GM23248 (cell line): ENCODE measurements around the gene ASB16. TPM values are rescaled to one million over a fixed set of nuclear protein-coding genes. Genes with fewer than 3 reads are reported as not detected.
A peak's percentile ranks its signal among the peaks of the same experiment; 100 is the strongest.

Experiments
- DNase-seq: peaks from one replicate; pipeline ENCODE4 v3.0.0-alpha.2; 2015
- H2AFZ ChIP-seq: fragments of 200-600 bp; sonication (generic); 2 replicates; pipeline ENCODE4 v1.6.1; 2016; ENCODE audit warnings: antibody characterized with exemption
- H3F3A ChIP-seq: fragments of 200-600 bp; sonication (generic); 2 replicates; pipeline ENCODE4 v1.6.1; 2016; ENCODE audit warnings: mild to moderate bottlenecking, antibody characterized with exemption, mixed run types; ENCODE audit not compliant: insufficient read depth
- H3K27ac ChIP-seq: fragments of 200-600 bp; sonication (generic); 2 replicates; pipeline ENCODE4 v1.5.1; 2016; ENCODE audit warnings: mild to moderate bottlenecking
- H3K27me3 ChIP-seq: fragments of 200-600 bp; sonication (generic); replicated peaks from 2 replicates; pipeline ENCODE4 v1.6.1; 2016; ENCODE audit warnings: mild to moderate bottlenecking; ENCODE audit not compliant: insufficient read depth
- H3K36me3 ChIP-seq: fragments of 200-600 bp; sonication (generic); 2 replicates; pipeline ENCODE4 v1.6.1; 2016; ENCODE audit warnings: low read depth, mild to moderate bottlenecking
- H3K4me1 ChIP-seq: fragments of 200-600 bp; sonication (generic); 2 replicates; pipeline ENCODE4 v1.6.1; 2016; ENCODE audit warnings: mild to moderate bottlenecking; ENCODE audit not compliant: insufficient read depth
- H3K4me2 ChIP-seq: fragments of 200-600 bp; sonication (generic); one replicate; pipeline ENCODE4 v1.6.1; 2016; ENCODE audit warnings: mild to moderate bottlenecking; ENCODE audit not compliant: unreplicated experiment
- H3K4me3 ChIP-seq: fragments of 200-600 bp; sonication (generic); 2 replicates; pipeline ENCODE4 v1.5.1; 2016; ENCODE audit warnings: mild to moderate bottlenecking
- H3K79me2 ChIP-seq: fragments of 200-600 bp; sonication (generic); 2 replicates; pipeline ENCODE4 v1.6.1; 2016; ENCODE audit warnings: mild to moderate bottlenecking; ENCODE audit not compliant: insufficient read depth
- H3K9ac ChIP-seq: fragments of 200-600 bp; sonication (generic); 2 replicates; pipeline ENCODE4 v1.6.1; 2016; ENCODE audit warnings: mild to moderate bottlenecking
- H3K9me2 ChIP-seq: fragments of 200-600 bp; sonication (generic); 2 replicates; pipeline ENCODE4 v1.6.1; 2016; ENCODE audit warnings: mixed run types, mild to moderate bottlenecking, moderate library complexity; ENCODE audit not compliant: insufficient read depth
- H3K9me3 ChIP-seq: fragments of 200-600 bp; sonication (generic); one replicate; pipeline ENCODE4 v1.6.1; 2017; ENCODE audit warnings: low read depth
- H4K20me1 ChIP-seq: fragments of 200-600 bp; sonication (generic); 2 replicates; pipeline ENCODE4 v1.6.0; 2016; ENCODE audit not compliant: insufficient read depth
- EZH2 ChIP-seq: fragments of 200-600 bp; sonication (generic); IDR thresholded peaks from 2 replicates; pipeline ENCODE4 v1.6.1; 2018; ENCODE audit warnings: antibody characterized with exemption, mild to moderate bottlenecking; ENCODE audit not compliant: insufficient read depth, poor library complexity, severe bottlenecking
- EZH2phosphoT487 ChIP-seq: fragments of 200-600 bp; sonication (generic); IDR thresholded peaks from 2 replicates; pipeline ENCODE4 v1.6.1; 2018; ENCODE audit warnings: antibody characterized with exemption, moderate library complexity, mild to moderate bottlenecking, low read depth; ENCODE audit not compliant: insufficient read depth
- WGBS, 2 experiments: methylation state at CpG; one replicate each; pipeline ENCODE4 v1.1.6; 2015 to 2017; ENCODE audit warnings: low lambda C conversion rate in 2 of 2, low coverage in 1 of 2; ENCODE audit errors: missing lambda C conversion rate in 2 of 2; 5-methylcytosine and 5-hydroxymethylcytosine counted together
- in situ Hi-C: fragments of 300-500 bp; cut with MboI; formaldehyde crosslinking; loops from 2 replicates; pipeline ENCODE4 v1.15.0; 2020
- polyA plus RNA-seq: library from polyadenylated mRNA; unstranded; fragments of >200 nt; fragmentation: Nextera tagmentation; extraction: Ambion mirVana; gene quantifications from 2 replicates; pipeline ENCODE4 v1.2.1, GENCODE V29; 2016
- total RNA-seq: library from RNA; depleted of rRNA; stranded (reverse); fragments of >200 nt; shearing (Covaris generic); gene quantifications from 2 replicates; pipeline ENCODE4 v1.2.3, GENCODE V29; 2014

Gene ASB16
- total and polyA plus RNA-seq, 2 experiments from 2014 or later, result 0.25 TPM; not detected in 1

DNA sequence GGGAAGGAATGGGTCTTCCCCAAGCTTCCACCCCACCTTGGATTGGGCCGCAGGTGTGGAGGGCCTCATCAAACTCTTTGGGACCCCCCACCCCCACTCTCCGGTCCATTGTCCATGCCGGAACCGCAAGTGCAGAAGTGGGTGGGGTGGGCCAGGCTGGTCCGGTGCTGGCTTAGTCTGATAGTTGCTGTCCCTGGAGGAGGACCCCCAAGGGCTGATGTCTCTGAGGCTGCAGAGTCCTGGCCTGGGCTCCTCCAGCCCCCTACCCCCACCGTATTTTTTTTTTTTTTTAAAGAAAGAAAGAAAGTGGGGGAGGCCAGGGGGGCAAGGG is 36.3 kb downstream of the ASB16 start:
- Histone ChIP-seq H3K79me2 (no peaks in the 10 kb centered on the region), H3K36me3 (no peaks in the 10 kb centered on the region; the same call in 1 of the 2 replicates), H2AFZ (no peak overlapping the region), H3K4me3 (no peak overlapping the region), H3K4me2 (no peak overlapping the region), H3K9ac (no peak overlapping the region), H3K27ac (no peak overlapping the region), H3K9me3 (no peaks in the 10 kb centered on the region), H3K4me1 (peaks cover 40% of the 10 kb centered on the region), H4K20me1 (no peaks in the 10 kb centered on the region), H3K9me2 (no peaks in the 10 kb centered on the region), H3K27me3 (no peaks in the 10 kb centered on the region), H3F3A (peaks cover 76% of the 10 kb centered on the region)
- TF ChIP-seq EZH2 (no peak), EZH2phosphoT487 (no peak)
- WGBS, 2 experiments, result 60 to 82% methylated on average over 5 to 6 of the region's 6 CpGs
- in situ Hi-C loops, result loop anchor here (25.0 kb wide), 2 partner anchors 331 to 431 kb away; no protein-coding TSS in a partner anchor
- no peak for DNase-seq

DNA sequence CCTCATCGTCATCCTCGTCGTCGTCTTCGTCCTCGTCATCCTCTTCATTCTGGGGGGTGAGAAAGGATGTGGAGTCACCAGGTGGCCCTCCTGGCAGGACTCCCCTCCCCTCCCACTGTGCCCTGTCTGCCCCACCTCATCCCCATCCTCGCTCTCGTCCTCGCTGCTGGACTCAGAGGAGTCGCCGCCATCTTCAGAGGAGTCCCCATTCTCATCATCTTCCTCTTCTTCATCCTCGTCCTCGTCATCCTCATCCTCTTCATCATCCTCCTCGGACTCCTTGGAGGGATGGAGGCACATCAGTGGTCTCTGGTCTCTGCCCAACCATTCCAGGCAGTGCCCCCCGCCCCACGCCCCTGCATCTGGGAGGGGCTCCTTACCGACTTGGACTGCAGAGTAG is 36.8 kb downstream of the ASB16 start:
- Histone ChIP-seq H3K9me3 (no peaks in the 10 kb centered on the region), H3K79me2 (no peaks in the 10 kb centered on the region), H3K4me2 (no peak overlapping the region), H3K27me3 (no peaks in the 10 kb centered on the region), H3K27ac (no peak overlapping the region), H3K9me2 (no peaks in the 10 kb centered on the region), H3F3A (peaks cover 70% of the 10 kb centered on the region), H3K4me1 (peaks cover 40% of the 10 kb centered on the region), H3K4me3 (no peak overlapping the region), H2AFZ (no peak overlapping the region), H3K9ac (no peak overlapping the region), H4K20me1 (no peaks in the 10 kb centered on the region), H3K36me3 (no peaks in the 10 kb centered on the region; the same call in 1 of the 2 replicates)
- no peak for DNase-seq
- in situ Hi-C loops, result loop anchor here (25.0 kb wide), 2 partner anchors 330 to 430 kb away; no protein-coding TSS in a partner anchor
- WGBS, 2 experiments, result 82 to 90% methylated on average over 14 to 17 of the region's 17 CpGs
- TF ChIP-seq EZH2phosphoT487 (no peak), EZH2 (no peak)

DNA sequence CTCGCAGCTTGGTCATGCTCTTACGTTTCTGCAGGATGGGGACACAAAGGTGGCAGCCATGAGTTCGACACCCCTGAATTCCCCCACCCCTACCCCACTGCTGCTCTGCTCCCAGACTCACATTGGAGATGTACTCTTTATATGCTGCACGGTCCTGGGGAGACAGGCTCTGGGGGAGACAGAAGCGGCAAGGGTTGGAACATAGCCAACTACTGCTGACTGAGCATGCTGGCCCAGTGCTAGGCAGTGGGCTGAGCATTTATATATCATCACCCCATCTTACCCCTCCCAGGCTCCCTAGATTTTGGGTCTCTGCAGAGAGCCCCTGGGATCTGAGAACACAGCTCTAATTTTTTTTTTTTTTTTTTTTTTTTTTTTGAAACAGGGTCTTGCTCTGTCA is 37.2 kb downstream of the ASB16 start:
- H3K4me3 ChIP-seq, result no peak overlapping the region
- no peaks in the 10 kb centered on the region for H3K79me2 ChIP-seq
- 81 to 97% methylated on average over 5 of the region's 5 CpGs for WGBS, 2 experiments
- no peak overlapping the region for H2AFZ ChIP-seq
- no peaks in the 10 kb centered on the region; the same call in 1 of the 2 replicates for H3K36me3 ChIP-seq
- H3K9ac ChIP-seq, result peak overlapping the region; percentile 42
- H3K9me2 ChIP-seq, result no peaks in the 10 kb centered on the region
- H4K20me1 ChIP-seq, result no peaks in the 10 kb centered on the region
- in situ Hi-C loops, result loop anchor here (25.0 kb wide), 2 partner anchors 330 to 430 kb away; no protein-coding TSS in a partner anchor
- H3K27me3 ChIP-seq, result no peaks in the 10 kb centered on the region
- H3K4me1 ChIP-seq, result peaks cover 40% of the 10 kb centered on the region
- H3F3A ChIP-seq, result peaks cover 66% of the 10 kb centered on the region
- no peak for TF ChIP-seq EZH2
- no peak for TF ChIP-seq EZH2phosphoT487
- no peak for DNase-seq
- H3K4me2 ChIP-seq, result no peak overlapping the region
- no peaks in the 10 kb centered on the region for H3K9me3 ChIP-seq
- peak overlapping the region; percentile 80 for H3K27ac ChIP-seq

DNA sequence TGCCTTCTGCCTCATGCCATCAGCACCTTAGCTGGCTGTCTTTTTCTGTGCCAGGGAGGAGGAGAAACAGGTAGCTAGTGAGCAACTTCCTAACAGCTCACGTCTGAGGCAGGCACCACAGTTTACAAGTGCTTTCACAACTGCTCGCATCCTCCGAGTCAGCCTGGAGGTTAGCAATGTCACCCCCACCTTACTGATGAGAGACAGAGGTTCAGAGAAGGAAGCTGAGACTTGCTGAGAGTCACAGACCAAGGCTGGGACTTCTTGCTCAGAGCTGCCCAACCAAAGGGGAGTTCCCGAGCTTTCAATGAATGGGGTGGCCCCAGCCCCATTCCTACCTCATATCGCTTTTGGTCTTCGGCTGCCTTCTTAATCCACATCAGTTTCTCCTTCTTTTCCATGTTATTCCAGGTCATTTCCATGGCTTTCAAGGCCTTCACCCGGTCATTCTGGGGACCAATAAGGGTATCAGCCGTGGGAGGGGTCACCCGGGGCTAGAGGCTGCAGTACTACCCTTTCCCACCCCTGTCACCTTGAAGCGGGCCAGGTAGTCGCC is 39.4 kb downstream of the ASB16 start:
- Histone ChIP-seq H3F3A (peaks cover 48% of the 10 kb centered on the region), H3K9ac (peak overlapping the region; percentile 54), H3K4me3 (no peak overlapping the region), H3K79me2 (peaks cover 1% of the 10 kb centered on the region; the same call in 1 of the 2 replicates), H2AFZ (no peak overlapping the region), H4K20me1 (no peaks in the 10 kb centered on the region), H3K27me3 (no peaks in the 10 kb centered on the region), H3K4me1 (peaks cover 28% of the 10 kb centered on the region), H3K36me3 (peaks cover 8% of the 10 kb centered on the region; the same call in 1 of the 2 replicates), H3K27ac (peak overlapping the region; percentile 33), H3K9me3 (no peaks in the 10 kb centered on the region), H3K9me2 (no peaks in the 10 kb centered on the region), H3K4me2 (peak overlapping the region; percentile 23)
- 37 to 39% methylated on average over 11 of the region's 11 CpGs for WGBS, 2 experiments
- no peak for TF ChIP-seq EZH2phosphoT487
- TF ChIP-seq EZH2, result no peak
- DNase-seq, result peak; percentile 47
- in situ Hi-C loops, result loop anchor here (25.0 kb wide), 2 partner anchors 327 to 427 kb away; no protein-coding TSS in a partner anchor
